Measurements from ENCODE around the gene EFS.

DNA sequence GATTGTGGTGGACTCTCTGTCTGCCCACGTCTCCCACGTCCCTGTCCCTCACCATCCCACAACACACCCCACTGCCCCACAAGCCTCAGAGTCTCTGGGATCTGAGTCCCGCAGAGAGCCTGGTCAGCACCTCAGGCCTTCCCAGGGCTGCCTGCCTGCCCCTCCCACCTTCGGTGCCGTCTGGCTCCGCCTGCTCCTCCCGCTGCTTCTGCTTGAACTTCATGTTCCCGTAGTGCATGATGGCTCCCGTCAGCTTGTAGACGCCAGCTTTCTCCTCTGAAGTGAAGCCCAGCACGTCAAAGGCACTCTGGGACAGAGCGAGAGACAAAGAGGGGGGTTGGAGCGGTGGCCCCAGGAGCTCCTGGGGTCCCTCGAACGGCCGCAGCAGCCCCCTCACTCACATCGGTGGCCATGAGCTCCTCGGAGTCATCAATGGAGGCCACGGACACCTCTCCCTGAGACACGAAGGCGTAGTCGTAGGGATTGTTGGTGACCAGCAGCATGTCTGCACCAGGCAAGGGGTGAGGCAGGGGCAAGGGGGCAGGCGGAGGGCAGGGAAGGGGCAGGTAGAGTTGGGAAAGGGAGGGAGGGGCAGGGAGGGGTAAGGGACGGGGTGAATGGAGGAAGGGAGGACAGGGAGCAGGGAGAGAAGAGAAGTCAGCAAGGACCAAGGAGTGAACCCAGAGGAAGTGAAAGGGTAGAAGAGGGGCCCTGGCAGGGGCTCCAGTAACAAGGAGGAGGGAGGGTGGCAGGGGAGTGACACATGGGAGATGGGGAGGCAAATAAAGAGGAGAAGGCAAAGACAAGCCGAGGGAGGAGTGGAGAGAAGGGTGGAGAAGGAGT lies 37.5 kb upstream of the EFS start:
- TF ChIP-seq, protein P1, sequence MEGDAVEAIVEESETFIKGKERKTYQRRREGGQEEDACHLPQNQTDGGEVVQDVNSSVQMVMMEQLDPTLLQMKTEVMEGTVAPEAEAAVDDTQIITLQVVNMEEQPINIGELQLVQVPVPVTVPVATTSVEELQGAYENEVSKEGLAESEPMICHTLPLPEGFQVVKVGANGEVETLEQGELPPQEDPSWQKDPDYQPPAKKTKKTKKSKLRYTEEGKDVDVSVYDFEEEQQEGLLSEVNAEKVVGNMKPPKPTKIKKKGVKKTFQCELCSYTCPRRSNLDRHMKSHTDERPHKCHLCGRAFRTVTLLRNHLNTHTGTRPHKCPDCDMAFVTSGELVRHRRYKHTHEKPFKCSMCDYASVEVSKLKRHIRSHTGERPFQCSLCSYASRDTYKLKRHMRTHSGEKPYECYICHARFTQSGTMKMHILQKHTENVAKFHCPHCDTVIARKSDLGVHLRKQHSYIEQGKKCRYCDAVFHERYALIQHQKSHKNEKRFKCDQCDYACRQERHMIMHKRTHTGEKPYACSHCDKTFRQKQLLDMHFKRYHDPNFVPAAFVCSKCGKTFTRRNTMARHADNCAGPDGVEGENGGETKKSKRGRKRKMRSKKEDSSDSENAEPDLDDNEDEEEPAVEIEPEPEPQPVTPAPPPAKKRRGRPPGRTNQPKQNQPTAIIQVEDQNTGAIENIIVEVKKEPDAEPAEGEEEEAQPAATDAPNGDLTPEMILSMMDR (optimal IDR thresholded peaks at IDR 0.05 in 1 of 3, IDR thresholded peaks at IDR 0.05 in 1 of 3, conservative IDR thresholded peaks at IDR 0.05 in 1 of 3; ENCODE audit: extremely low read depth in 1 of 3, insufficient read depth in 2 of 3, low read length in 3 of 3): no peak
- TF ChIP-seq EZH2 (IDR thresholded peaks at IDR 0.05; ENCODE audit: low read length): no peak
